GM21737 (cell line): ENCODE results near the gene NELFE.
"Not testable (repeated sequence)": the region's sequence is repeated elsewhere in the genome, so short reads cannot be mapped to it uniquely, and the experiment has no call there.

Experiments used
- ATAC-seq: cut with Tn5 transposase; IDR thresholded peaks from one replicate; pipeline ENCODE4 v1.9.1; 2021; ENCODE audit warnings: mild to moderate bottlenecking, moderate library complexity; ENCODE audit not compliant: unreplicated experiment

Gene NELFE, protein sequence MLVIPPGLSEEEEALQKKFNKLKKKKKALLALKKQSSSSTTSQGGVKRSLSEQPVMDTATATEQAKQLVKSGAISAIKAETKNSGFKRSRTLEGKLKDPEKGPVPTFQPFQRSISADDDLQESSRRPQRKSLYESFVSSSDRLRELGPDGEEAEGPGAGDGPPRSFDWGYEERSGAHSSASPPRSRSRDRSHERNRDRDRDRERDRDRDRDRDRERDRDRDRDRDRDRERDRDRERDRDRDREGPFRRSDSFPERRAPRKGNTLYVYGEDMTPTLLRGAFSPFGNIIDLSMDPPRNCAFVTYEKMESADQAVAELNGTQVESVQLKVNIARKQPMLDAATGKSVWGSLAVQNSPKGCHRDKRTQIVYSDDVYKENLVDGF

DNA sequence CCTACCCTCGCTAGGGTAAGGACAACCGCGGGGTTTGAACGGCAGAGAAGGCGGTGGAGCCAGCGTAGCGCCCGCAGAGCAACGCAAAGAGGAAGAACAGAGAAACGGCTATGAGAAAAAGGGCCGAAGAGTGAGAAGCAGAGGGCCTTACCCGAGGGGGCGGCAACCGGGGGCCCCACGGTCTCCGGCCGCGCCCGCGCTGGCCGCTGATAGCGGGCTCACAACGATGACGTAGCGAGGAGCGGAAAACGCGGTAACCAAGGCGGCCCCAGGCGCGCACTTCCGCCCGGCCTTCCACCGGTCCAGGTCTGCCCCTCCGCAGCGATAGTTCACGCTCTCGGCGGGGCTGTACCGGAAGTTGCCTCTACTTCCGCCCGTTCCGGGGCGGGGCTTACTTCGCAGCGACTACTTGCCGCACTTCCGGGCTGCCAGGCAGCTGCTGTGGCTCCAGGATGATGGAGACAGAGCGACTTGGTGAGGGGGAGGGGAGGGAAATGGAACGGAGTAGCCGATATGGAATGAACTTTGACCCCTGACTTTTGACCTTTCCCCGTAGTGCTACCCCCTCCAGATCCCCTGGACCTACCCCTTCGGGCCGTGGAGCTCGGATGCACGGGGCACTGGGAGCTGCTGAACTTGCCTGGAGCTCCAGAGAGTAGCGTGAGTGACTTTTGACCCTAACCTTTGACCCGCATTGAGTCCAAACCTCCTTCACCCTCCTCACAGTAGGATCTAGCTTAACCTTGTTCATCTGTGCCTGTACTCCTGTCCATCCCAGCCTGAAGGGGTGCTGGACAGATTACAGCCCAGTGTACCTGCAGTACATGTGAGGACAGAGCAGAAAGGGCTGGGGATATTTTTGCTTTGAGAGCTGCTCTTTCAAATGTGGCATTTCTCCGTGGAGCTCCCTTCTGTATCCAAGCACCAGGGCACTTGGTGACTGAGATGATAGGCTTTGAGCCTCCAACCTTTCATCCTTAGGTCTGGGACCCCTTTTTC is at the start of gene NELFE, which contains the start of gene SKIC2:
NELFE (minus strand) TSS at position 231 of the 999 bp plus-strand sequence. CDS start 525 bp downstream, outside the sequence.
SKIC2 (plus strand) TSS at position 435 of the 999 bp plus-strand sequence; CDS start at position 453, 18 bp downstream.
- peak; percentile 95 for ATAC-seq

GRCh38 chr6:32008037-32008436 is 49.3 kb upstream of the NELFE start:
- ATAC-seq: not testable (repeated sequence)

- ATAC-seq: not testable (repeated sequence)
These were observed 48.3 kb upstream of the NELFE start for GRCh38 chr6:32007086-32007485.

DNA sequence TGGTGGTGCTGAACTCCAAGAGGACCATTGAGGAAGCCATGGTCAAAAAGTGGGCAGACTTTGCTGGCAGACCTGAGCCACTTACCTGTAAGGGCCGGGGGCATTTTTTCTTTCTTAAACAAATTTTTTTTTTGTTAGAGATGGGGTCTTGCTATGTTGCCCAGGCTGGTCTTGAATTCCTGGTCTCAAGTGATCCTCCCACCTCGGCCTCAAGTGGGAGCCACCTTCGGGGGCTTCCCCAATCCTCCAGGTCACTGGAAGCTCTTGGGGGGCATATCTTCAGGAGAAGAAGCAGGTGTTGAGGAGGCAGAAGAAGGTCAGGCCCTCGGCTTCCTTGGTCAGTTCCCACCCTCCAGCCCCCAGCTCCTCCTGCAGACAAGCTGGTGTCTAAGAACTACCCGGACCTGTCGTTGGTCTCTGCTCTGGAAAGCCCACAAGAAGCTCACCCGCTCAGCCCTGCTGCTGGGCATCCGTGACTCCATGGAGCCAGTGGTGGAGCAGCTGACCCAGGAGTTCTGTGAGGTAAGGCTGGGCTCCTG is 47.3 kb upstream of the NELFE start:
- ATAC-seq: not testable (repeated sequence)

- not testable (repeated sequence) for ATAC-seq
These were observed 46.7 kb upstream of the NELFE start for GRCh38 chr6:32005538-32005880.

DNA sequence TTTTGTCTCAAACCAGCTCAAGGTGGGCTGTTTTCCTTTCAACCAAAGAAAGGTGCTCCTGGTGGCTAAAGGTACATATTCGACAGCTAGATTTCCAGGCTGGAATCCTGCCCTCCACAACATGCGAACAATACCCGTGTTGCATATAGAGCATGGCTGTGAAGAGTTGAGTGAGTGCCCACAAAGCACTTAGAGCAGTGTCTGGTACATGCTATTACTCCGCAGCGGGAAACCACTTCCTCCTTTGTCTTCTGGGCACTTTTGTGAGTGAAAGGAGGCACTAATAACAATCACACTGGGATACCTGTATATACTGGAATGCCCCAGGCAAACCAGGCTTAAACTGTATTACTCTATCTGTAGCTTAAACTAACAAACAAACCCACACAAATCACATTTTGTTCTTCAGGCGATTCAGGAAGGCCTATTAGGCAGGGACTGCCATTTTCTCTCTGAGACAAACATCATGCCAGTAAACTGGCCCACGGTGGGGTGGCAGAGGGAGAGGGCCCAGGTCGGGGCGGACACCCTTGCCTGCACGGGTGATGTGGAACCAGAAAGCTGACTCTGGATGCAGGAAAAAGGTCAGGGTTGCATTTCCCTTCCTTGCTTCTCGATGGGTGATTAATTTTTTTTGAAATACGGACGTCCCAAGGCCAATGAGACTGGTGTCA is 46.2 kb upstream of the NELFE start:
- not testable (repeated sequence) for ATAC-seq

- not testable (repeated sequence) for ATAC-seq
These were observed 45.6 kb upstream of the NELFE start for GRCh38 chr6:32004393-32004792.

GRCh38 chr6:32003301-32003700 is 44.5 kb upstream of the NELFE start:
- ATAC-seq: not testable (repeated sequence)

GRCh38 chr6:32002546-32003268 is 43.9 kb upstream of the NELFE start:
- ATAC-seq: not testable (repeated sequence)

- not testable (repeated sequence) for ATAC-seq
These were observed 37.6 kb upstream of the NELFE start for GRCh38 chr6:31996385-31996784.

DNA sequence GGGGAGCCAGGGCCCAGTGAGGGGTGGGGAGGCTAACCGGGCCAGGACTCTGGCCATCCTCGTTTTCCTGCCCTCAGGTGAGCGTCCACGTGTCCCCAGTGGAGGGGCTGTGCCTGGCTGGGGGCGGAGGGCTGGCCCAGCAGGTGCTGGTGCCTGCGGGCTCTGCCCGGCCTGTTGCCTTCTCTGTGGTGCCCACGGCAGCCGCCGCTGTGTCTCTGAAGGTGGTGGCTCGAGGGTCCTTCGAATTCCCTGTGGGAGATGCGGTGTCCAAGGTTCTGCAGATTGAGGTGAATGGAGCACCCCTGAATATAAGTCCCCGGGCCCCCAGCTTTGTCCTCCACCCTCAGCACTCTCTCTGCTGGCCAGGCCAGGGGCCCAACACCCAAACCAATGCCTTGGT is 35.6 kb upstream of the NELFE start:
- not testable (repeated sequence) for ATAC-seq

- ATAC-seq: not testable (repeated sequence)
These were observed 30.6 kb upstream of the NELFE start for GRCh38 chr6:31989363-31989762.

- not testable (repeated sequence) for ATAC-seq
These were observed 23.0 kb upstream of the NELFE start, which contains the start of gene C4A for GRCh38 chr6:31981744-31982143. C4A (plus strand) TSS chr6:31982057; CDS start chr6:31982108, 51 bp downstream.

GRCh38 chr6:31980998-31981397 is 22.2 kb upstream of the NELFE start:
- not testable (repeated sequence) for ATAC-seq

- not testable (repeated sequence) for ATAC-seq
These were observed 21.6 kb upstream of the NELFE start for GRCh38 chr6:31980195-31980876.

DNA sequence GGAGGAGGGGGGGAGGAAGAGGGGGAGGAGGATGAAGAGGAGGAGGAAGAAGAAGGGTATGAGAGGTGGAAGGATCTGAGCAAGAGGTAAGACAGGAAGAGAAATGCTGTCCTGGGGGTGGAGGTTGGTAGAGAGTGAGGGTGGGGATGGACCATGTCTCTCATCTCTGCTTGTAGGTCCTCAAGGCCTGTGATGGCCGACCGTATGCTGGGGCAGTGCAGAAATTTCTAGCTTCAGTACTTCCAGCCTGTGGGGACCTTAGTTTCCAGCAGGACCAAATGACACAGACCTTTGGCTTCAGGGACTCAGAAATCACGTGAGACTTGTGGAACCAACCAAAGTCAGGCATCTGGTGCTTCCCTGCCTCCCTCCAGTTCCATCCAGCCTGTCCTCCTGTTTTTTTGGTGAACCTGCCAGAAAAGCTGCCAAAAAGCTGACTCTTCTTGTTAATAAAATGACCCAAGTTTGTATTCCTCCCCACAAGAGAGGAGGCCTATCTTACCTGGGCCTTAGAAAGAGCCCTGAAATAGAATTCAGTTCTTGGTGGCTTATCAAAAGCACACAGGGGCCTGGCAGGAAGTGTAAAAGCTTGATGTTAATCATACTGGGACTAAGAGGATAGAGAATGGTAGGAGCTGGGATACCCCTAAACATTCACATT is 20.6 kb upstream of the NELFE start:
- ATAC-seq: no peak

- no peak for ATAC-seq
These were observed 20.1 kb upstream of the NELFE start for GRCh38 chr6:31978831-31979230.

DNA sequence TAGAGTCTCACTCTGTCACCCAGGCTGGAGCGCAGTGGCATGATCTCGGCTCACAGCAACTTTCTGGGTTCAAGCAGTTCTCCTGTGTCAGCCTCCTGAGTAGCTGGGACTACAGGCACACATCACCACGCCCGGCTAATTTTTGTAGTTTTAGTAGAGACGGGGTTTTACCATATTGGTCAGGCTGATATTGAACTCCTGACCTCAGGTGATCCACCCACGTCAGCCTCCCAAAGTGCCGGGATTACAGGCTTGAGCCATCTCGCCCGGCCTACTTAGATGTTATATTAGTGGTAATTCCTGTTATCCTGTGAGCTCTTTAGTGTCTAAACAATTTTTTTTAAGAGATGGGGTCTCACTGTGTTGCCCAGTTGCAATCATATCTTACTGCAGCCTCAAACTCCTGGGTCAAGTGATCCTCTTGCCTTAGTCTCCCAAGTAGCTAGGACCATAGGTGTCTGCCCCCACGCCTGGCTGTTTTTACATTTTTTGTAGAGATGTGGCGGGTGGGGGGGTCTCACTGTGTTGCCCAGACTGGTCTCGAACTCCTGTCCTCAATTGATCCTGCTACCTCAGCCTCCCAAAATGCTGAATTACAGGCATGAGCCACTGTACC is 19.2 kb upstream of the NELFE start:
- no peak for ATAC-seq
